ENCODE measurements around the gene CEP57. TPM values are rescaled to one million over a fixed set of nuclear protein-coding genes. Genes with fewer than 3 reads are reported as not detected.
A peak's percentile ranks its signal among the peaks of the same experiment; 100 is the strongest.

The CEP57 gene
- total and polyA plus RNA-seq, 2 donors (not counting 1 experiment from before 2014, with no cell fraction given), result 19.0 to 82.9 TPM

DNA sequence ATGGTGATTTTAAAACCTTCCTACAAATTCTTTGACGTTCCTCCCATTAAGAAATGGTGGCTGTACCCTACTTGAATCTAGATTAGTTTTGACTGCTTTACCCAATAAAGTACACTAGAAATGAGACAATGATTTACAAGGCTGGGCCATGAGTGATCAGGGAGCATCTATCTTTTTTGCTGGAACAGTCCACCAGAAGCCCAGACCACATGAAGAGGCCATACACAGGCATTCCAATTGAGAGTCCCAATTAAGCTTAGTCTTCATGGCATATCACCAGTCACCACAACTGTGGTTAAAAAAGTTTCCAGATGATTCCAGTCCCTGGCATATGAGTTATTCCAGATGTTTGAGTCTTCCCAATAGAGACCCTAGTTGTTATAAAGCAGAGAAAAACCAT, 40.2 kb upstream of the CEP57 start:
- H3K4me3 Mint-ChIP-seq, result no peak overlapping the region
- no peaks in the 10 kb centered on the region for H3K27me3 Mint-ChIP-seq
- ATAC-seq (ENCODE audit: low read depth) (no peak), DNase-seq (no peak)
- no peaks in the 10 kb centered on the region for H3K79me2 ChIP-seq (ENCODE audit: control insufficient read depth, insufficient read depth, low read length)
- H3K4me1 ChIP-seq (ENCODE audit: control insufficient read depth in 2 of 2, insufficient read depth in 2 of 2, low read length in 2 of 2), result peaks cover 4% of the 10 kb centered on the region in 2 donors
- H3K9ac ChIP-seq (ENCODE audit: low read length), result no peak overlapping the region
- H3K36me3 ChIP-seq (replicated peaks in 1 of 2; ENCODE audit: control extremely low read depth in 1 of 2, control insufficient read depth in 1 of 2, extremely low read depth in 1 of 2, insufficient read depth in 2 of 2, low read length in 1 of 2), result no peaks in the 10 kb centered on the region
- no peaks in the 10 kb centered on the region for H3K9me3 ChIP-seq (ENCODE audit: control extremely low read depth in 1 of 3, control insufficient read depth in 2 of 3, insufficient read depth in 1 of 3, low read length in 2 of 3)
- TF ChIP-seq, protein P1, sequence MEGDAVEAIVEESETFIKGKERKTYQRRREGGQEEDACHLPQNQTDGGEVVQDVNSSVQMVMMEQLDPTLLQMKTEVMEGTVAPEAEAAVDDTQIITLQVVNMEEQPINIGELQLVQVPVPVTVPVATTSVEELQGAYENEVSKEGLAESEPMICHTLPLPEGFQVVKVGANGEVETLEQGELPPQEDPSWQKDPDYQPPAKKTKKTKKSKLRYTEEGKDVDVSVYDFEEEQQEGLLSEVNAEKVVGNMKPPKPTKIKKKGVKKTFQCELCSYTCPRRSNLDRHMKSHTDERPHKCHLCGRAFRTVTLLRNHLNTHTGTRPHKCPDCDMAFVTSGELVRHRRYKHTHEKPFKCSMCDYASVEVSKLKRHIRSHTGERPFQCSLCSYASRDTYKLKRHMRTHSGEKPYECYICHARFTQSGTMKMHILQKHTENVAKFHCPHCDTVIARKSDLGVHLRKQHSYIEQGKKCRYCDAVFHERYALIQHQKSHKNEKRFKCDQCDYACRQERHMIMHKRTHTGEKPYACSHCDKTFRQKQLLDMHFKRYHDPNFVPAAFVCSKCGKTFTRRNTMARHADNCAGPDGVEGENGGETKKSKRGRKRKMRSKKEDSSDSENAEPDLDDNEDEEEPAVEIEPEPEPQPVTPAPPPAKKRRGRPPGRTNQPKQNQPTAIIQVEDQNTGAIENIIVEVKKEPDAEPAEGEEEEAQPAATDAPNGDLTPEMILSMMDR (IDR thresholded peaks at IDR 0.05), result no peak
- TF ChIP-seq EZH2 (IDR thresholded peaks at IDR 0.05; ENCODE audit: borderline replicate concordance, insufficient read depth, low read depth, low read length, poor library complexity, severe bottlenecking), result no peak
- intact Hi-C loops (cut with micrococcal nuclease), result no loop called here
- H3K4me2 ChIP-seq (replicated peaks; ENCODE audit: low read depth, low read length, poor library complexity, severe bottlenecking), result no peak overlapping the region
- no peaks in the 10 kb centered on the region for H3K9me3 Mint-ChIP-seq (ENCODE audit: insufficient read depth)
- no peaks in the 10 kb centered on the region for H4K20me1 ChIP-seq (ENCODE audit: control insufficient read depth, insufficient read depth, low read length, poor library complexity, severe bottlenecking)
- ChIA-PET CTCF (interaction anchor here (1.5 to 2.6 kb wide), 3 partner anchors 11 to 45 kb away, joined by 3 to 9 read pairs (median 4); no protein-coding TSS in a partner anchor), POLR2A (interaction anchor here (0.7 kb wide), 1 partner anchor 32 kb away, joined by 3 read pairs; no protein-coding TSS in a partner anchor)
- H3K27me3 ChIP-seq (replicated peaks in 1 of 4; ENCODE audit: control extremely low read depth in 1 of 4, control insufficient read depth in 3 of 4, insufficient read depth in 4 of 4, low read length in 3 of 4), result no peaks in the 10 kb centered on the region
- no CpG with 5 or more reads among the region's 1 CpG for WGBS (ENCODE audit: insufficient coverage)
- no peak overlapping the region for H3K4me3 ChIP-seq (ENCODE audit: control extremely low read depth in 1 of 5, extremely low read depth in 1 of 5, insufficient read depth in 1 of 5, low read depth in 2 of 5, low read length in 4 of 5)
- no peak overlapping the region for H2AFZ ChIP-seq (ENCODE audit: insufficient read depth, low read depth, low read length, poor library complexity, severe bottlenecking)
- H3K27ac ChIP-seq (ENCODE audit: low read length in 2 of 2), result no peak overlapping the region
- H3K27ac Mint-ChIP-seq, result no peak overlapping the region
- H3K4me1 Mint-ChIP-seq, result peaks cover 11% of the 10 kb centered on the region

DNA sequence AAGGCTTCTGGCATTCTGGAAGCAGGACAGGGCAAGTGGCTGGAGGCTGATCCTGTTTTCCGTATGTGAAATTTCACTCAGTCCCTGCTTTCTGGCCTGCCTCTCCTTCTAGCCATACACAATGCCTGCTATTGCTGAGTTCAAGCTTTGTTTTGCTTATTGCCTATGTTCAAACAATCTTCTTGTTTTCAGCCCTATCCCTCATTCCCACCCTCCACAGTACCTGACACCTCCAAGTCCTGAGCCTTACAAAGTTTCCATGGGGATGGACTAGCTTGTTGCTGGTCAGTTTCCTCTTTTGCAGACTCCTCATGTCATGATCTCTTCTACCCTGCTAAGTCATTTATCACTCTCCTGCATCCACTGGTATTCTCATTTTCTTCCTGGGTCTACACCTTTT, 38.8 kb upstream of the CEP57 start:
- Histone ChIP-seq H3K9ac (ENCODE audit: low read length) (no peak overlapping the region), H3K79me2 (ENCODE audit: control insufficient read depth, insufficient read depth, low read length) (no peaks in the 10 kb centered on the region), H3K27ac (ENCODE audit: low read length in 2 of 2) (no peak overlapping the region), H3K27me3 (replicated peaks in 1 of 4; ENCODE audit: control extremely low read depth in 1 of 4, control insufficient read depth in 3 of 4, insufficient read depth in 4 of 4, low read length in 3 of 4) (no peaks in the 10 kb centered on the region), H3K4me1 (ENCODE audit: control insufficient read depth in 2 of 2, insufficient read depth in 2 of 2, low read length in 2 of 2) (peaks cover 4% of the 10 kb centered on the region in 2 donors), H3K9me3 (ENCODE audit: control extremely low read depth in 1 of 3, control insufficient read depth in 2 of 3, insufficient read depth in 1 of 3, low read length in 2 of 3) (no peaks in the 10 kb centered on the region), H3K36me3 (replicated peaks in 1 of 2; ENCODE audit: control extremely low read depth in 1 of 2, control insufficient read depth in 1 of 2, extremely low read depth in 1 of 2, insufficient read depth in 2 of 2, low read length in 1 of 2) (no peaks in the 10 kb centered on the region), H4K20me1 (ENCODE audit: control insufficient read depth, insufficient read depth, low read length, poor library complexity, severe bottlenecking) (no peaks in the 10 kb centered on the region), H3K4me2 (replicated peaks; ENCODE audit: low read depth, low read length, poor library complexity, severe bottlenecking) (no peak overlapping the region), H2AFZ (ENCODE audit: insufficient read depth, low read depth, low read length, poor library complexity, severe bottlenecking) (peak overlapping the region; percentile 13), H3K4me3 (ENCODE audit: control extremely low read depth in 1 of 5, extremely low read depth in 1 of 5, insufficient read depth in 1 of 5, low read depth in 2 of 5, low read length in 4 of 5) (no peak overlapping the region)
- Mint-ChIP-seq H3K27me3 (no peaks in the 10 kb centered on the region), H3K9me3 (ENCODE audit: insufficient read depth) (no peaks in the 10 kb centered on the region), H3K4me1 (peaks cover 15% of the 10 kb centered on the region), H3K27ac (no peak overlapping the region), H3K4me3 (no peak overlapping the region)
- ATAC-seq (ENCODE audit: low read depth) (no peak), DNase-seq (no peak)
- TF ChIP-seq EZH2 (IDR thresholded peaks at IDR 0.05; ENCODE audit: borderline replicate concordance, insufficient read depth, low read depth, low read length, poor library complexity, severe bottlenecking), result no peak
- TF ChIP-seq, protein P1 (IDR thresholded peaks at IDR 0.05), result no peak
- CTCF ChIA-PET, result interaction anchor here (0.8 to 1.2 kb wide), 2 partner anchors 13 to 597 kb away, joined by 4 to 6 read pairs; no protein-coding TSS in a partner anchor
- WGBS (ENCODE audit: insufficient coverage), result 100% methylated on average over 1 of the region's 1 CpG
- intact Hi-C loops (cut with micrococcal nuclease), result no loop called here
- POLR2A ChIA-PET, result no interaction called here

All from B cell (primary cell).